OCI-LY1 (cell line): Measurements from ENCODE around the gene LCP2.

Experiments
- EZH2 ChIP-seq: fragments of 200-600 bp; sonication (generic), shearing (Covaris generic); IDR thresholded peaks from 2 replicates; pipeline ENCODE4 v1.8.0; 2017; ENCODE audit warnings: borderline replicate concordance, mixed run types, mild to moderate bottlenecking, antibody characterized with exemption, low read length, moderate library complexity, mixed read lengths
- TF ChIP-seq, protein P1 (sequence below): fragments of 200-600 bp; sonication (generic), shearing (Covaris generic); IDR thresholded peaks from 2 replicates; pipeline ENCODE4 v1.5.1; 2017; ENCODE audit warnings: mild to moderate bottlenecking, antibody characterized with exemption, low read length, moderate library complexity, mixed read lengths

GRCh38 chr5:170292179-170293104 lies 5.1 kb downstream of the LCP2 start:
- TF ChIP-seq, protein P1, sequence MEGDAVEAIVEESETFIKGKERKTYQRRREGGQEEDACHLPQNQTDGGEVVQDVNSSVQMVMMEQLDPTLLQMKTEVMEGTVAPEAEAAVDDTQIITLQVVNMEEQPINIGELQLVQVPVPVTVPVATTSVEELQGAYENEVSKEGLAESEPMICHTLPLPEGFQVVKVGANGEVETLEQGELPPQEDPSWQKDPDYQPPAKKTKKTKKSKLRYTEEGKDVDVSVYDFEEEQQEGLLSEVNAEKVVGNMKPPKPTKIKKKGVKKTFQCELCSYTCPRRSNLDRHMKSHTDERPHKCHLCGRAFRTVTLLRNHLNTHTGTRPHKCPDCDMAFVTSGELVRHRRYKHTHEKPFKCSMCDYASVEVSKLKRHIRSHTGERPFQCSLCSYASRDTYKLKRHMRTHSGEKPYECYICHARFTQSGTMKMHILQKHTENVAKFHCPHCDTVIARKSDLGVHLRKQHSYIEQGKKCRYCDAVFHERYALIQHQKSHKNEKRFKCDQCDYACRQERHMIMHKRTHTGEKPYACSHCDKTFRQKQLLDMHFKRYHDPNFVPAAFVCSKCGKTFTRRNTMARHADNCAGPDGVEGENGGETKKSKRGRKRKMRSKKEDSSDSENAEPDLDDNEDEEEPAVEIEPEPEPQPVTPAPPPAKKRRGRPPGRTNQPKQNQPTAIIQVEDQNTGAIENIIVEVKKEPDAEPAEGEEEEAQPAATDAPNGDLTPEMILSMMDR, result no peak
- no peak for TF ChIP-seq EZH2
